GM12875 (cell line): ENCODE data around the gene TIMM13.
"Not testable (repeated sequence)": the region's sequence is repeated elsewhere in the genome, so short reads cannot be mapped to it uniquely, and the experiment has no call there.

Source experiments
- H3K4me3 ChIP-seq: one replicate; pipeline ENCODE4 v1.5.1; 2011; ENCODE audit warnings: low read depth, low read length, control low read depth
- TF ChIP-seq, protein P1 (sequence below): IDR thresholded peaks from 2 replicates; pipeline ENCODE4 v1.5.1; 2011; ENCODE audit warnings: low read depth, mild to moderate bottlenecking, control low read depth, inconsistent platforms, low read length, moderate library complexity, borderline replicate concordance; ENCODE audit not compliant: insufficient read depth

TIMM13 gene

DNA sequence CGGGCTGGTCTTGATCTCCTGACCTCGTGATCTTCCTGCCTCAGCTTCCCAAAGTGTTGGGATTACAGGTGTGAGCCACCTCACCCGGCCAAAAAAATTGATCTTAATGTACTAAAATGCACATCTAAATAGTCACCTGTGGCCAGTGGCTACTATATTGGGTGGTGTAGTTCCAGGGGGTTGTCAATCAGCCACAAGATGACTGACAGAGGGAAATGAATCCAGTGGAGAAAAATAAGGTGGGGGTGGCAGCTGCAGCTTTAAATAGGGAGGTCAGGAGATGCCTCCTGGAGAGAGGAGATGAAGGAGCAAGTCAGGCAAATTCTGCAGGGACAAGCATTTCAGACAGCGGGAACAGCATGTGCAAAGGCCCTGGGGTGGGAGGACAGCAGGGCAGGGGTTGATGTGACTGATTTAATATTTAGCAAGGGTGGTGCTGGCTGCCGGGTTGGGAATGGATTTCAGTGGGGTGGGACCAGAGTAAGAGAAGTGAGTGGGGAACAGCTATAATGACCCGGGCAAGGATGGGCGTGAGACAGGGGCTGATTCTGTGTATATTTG is 18.0 kb downstream of the TIMM13 start:
- TF ChIP-seq, protein P1, sequence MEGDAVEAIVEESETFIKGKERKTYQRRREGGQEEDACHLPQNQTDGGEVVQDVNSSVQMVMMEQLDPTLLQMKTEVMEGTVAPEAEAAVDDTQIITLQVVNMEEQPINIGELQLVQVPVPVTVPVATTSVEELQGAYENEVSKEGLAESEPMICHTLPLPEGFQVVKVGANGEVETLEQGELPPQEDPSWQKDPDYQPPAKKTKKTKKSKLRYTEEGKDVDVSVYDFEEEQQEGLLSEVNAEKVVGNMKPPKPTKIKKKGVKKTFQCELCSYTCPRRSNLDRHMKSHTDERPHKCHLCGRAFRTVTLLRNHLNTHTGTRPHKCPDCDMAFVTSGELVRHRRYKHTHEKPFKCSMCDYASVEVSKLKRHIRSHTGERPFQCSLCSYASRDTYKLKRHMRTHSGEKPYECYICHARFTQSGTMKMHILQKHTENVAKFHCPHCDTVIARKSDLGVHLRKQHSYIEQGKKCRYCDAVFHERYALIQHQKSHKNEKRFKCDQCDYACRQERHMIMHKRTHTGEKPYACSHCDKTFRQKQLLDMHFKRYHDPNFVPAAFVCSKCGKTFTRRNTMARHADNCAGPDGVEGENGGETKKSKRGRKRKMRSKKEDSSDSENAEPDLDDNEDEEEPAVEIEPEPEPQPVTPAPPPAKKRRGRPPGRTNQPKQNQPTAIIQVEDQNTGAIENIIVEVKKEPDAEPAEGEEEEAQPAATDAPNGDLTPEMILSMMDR: no peak
- no peak overlapping the region for H3K4me3 ChIP-seq

- TF ChIP-seq, protein P1: no peak
- H3K4me3 ChIP-seq: no peak overlapping the region
Observed at GRCh38 chr19:2408247-2408646, 19.1 kb downstream of the TIMM13 start.

DNA sequence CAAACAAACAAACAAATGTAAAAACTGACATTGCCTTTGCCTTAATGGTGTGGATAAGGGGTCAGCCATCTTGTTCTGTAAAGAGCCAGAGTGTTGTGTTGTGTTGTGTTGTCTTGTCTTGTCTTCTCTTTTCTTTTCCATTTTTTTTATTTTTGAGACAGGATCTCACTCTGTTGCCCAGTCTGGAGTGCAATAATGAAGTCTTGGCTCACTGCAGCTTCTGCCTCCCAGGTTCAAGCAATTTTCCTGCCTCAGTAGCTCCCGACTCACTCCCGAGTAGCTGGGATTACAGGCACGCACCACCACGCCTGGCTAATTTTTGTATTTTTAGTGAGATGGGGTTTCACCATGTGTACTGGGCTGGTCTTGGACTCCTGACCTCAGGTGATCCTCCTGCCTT is 27.8 kb downstream of the TIMM13 start:
- no peak overlapping the region for H3K4me3 ChIP-seq

DNA sequence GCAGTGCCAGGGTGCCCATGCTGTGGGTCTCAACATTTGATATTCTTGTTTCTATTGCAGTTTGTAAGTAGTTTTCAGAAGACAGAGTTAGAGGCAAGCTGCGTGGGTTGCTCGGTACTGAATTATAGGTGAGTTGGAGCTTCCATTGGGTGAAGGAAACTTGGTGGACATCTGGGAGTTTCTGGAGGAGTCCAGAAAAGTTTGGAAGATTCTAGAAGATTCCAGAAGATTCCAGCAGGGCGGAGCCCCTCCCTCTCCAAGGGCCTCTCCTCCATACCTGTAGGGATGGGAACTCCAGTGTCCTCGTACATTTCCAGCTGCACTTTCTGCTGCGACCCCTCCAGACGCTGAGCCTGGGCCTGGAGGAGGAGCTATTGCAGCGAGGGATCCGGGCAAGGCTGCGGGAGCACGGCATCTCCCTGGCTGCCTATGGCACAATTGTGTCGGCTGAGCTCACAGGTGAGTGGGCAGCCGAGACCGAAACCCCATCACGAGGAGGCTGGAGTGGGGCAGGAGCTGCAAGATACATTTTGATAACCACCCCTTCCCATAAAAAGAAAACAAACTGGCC is 28.6 kb downstream of the TIMM13 start:
- TF ChIP-seq, protein P1: no peak
- no peak overlapping the region for H3K4me3 ChIP-seq

More for the DNA sequence above, 27.8 kb downstream of the TIMM13 start:
- TF ChIP-seq, protein P1: no peak

- not testable (repeated sequence) for H3K4me3 ChIP-seq
Observed at GRCh38 chr19:2397173-2397572, 30.2 kb downstream of the TIMM13 start.

- H3K4me3 ChIP-seq: not testable (repeated sequence)
Observed at GRCh38 chr19:2395293-2395829, 32.0 kb downstream of the TIMM13 start.

GRCh38 chr19:2394442-2395292 is 32.7 kb downstream of the TIMM13 start:
- no peak overlapping the region for H3K4me3 ChIP-seq
- TF ChIP-seq, protein P1: no peak

GRCh38 chr19:2394054-2394441 is 33.3 kb downstream of the TIMM13 start:
- TF ChIP-seq, protein P1: no peak

DNA sequence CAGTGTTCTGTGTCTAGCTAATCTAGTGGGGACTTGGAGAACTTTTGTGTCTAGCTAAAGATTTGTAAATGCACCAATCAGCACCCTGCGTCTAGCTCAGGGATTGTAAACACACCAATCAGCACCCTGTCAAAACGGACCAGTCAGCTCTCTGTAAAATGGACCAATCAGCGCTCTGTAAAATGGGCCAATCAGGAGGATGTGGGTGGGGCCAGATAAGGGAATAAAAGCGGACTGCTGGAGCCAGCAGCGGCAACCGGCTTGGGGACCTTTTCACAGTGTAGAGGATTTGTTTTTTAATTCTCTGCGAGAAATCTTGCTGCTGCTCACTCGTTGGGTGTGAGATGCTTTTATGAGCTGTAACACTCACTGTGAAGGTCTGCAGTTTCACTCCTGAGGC is 34.5 kb downstream of the TIMM13 start:
- not testable (repeated sequence) for H3K4me3 ChIP-seq

More at GRCh38 chr19:2394054-2394441, 33.3 kb downstream of the TIMM13 start:
- H3K4me3 ChIP-seq: no peak overlapping the region
